Mesenchymal stem cell (in vitro differentiated cells and primary cell): ENCODE data around the gene SNRPD3.
"Not testable (repeated sequence)": the region's sequence is repeated elsewhere in the genome, so short reads cannot be mapped to it uniquely, and the experiment has no call there.

Experiments used
- DNase-seq: peaks from one replicate; pipeline ENCODE4 v3.0.0-alpha.2; 2013
- H2AFZ ChIP-seq: one replicate; pipeline ENCODE4 v1.6.1; 2013; ENCODE audit warnings: low read depth, mild to moderate bottlenecking, control low read depth, inconsistent platforms, low read length, moderate library complexity
- H2AK5ac ChIP-seq: 2 replicates; pipeline ENCODE4 v1.6.1; 2013; ENCODE audit warnings: low read length, moderate library complexity, mild to moderate bottlenecking, inconsistent platforms; ENCODE audit not compliant: severe bottlenecking
- H2BK120ac ChIP-seq: one replicate; pipeline ENCODE4 v1.6.1; 2013; ENCODE audit warnings: low read depth, mild to moderate bottlenecking, inconsistent platforms, low read length, moderate library complexity
- H2BK12ac ChIP-seq, 2 experiments: one replicate each; pipeline ENCODE4 v1.6.1; 2013; ENCODE audit warnings: inconsistent platforms in 2 of 2, low read length in 2 of 2, mild to moderate bottlenecking in 2 of 2, moderate library complexity in 2 of 2, control low read depth in 1 of 2
- H2BK15ac ChIP-seq: one replicate; pipeline ENCODE4 v1.6.1; 2013; ENCODE audit warnings: mild to moderate bottlenecking, low read depth, inconsistent platforms; ENCODE audit not compliant: poor library complexity, severe bottlenecking
- H2BK5ac ChIP-seq: 2 replicates; pipeline ENCODE4 v1.6.1; 2013; ENCODE audit warnings: low read depth, mild to moderate bottlenecking, low read length, control low read depth, inconsistent platforms; ENCODE audit not compliant: poor library complexity, severe bottlenecking
- H3K14ac ChIP-seq, 2 experiments: one replicate each; pipeline ENCODE4 v1.6.1; 2013; ENCODE audit warnings: inconsistent platforms in 2 of 2, low read length in 2 of 2, control low read depth in 1 of 2, mild to moderate bottlenecking in 1 of 2, moderate library complexity in 1 of 2
- H3K18ac ChIP-seq, 2 experiments: one replicate each; pipeline ENCODE4 v1.6.1; 2013; ENCODE audit warnings: inconsistent platforms in 2 of 2, low read length in 2 of 2, control low read depth in 1 of 2, low read depth in 1 of 2, mild to moderate bottlenecking in 1 of 2
- H3K23ac ChIP-seq, 2 experiments: one replicate each; pipeline ENCODE4 v1.6.1; 2013; ENCODE audit warnings: inconsistent platforms in 2 of 2, low read length in 2 of 2, mild to moderate bottlenecking in 2 of 2, moderate library complexity in 2 of 2, control low read depth in 1 of 2
- H3K27ac ChIP-seq: 2 replicates; pipeline ENCODE4 v1.5.1; 2013; ENCODE audit warnings: mild to moderate bottlenecking, moderate library complexity, low read length, control low read depth, inconsistent platforms; ENCODE audit not compliant: poor library complexity, severe bottlenecking
- H3K27me3 ChIP-seq, 2 experiments: 2 replicates each; pipeline versions ENCODE4 v1.6.1 to v1.7.0; 2013; ENCODE audit warnings: low read length in 2 of 2, mild to moderate bottlenecking in 2 of 2, moderate library complexity in 2 of 2, control low read depth in 1 of 2, inconsistent platforms in 1 of 2; ENCODE audit not compliant: control insufficient read depth in 1 of 2, insufficient read depth in 1 of 2
- H3K36me3 ChIP-seq, 2 experiments: 2 replicates each; pipeline versions ENCODE4 v1.6.1 to v1.7.0; 2013; ENCODE audit warnings: low read length in 2 of 2, control low read depth in 1 of 2, inconsistent platforms in 1 of 2, low read depth in 1 of 2, mild to moderate bottlenecking in 1 of 2; ENCODE audit not compliant: insufficient read depth in 2 of 2, control insufficient read depth in 1 of 2
- H3K4ac ChIP-seq, 2 experiments: one replicate each; pipeline ENCODE4 v1.6.1; 2013; ENCODE audit warnings: inconsistent platforms in 2 of 2, low read length in 2 of 2, mild to moderate bottlenecking in 2 of 2, moderate library complexity in 2 of 2, control low read depth in 1 of 2, low read depth in 1 of 2
- H3K4me1 ChIP-seq: 2 replicates; pipeline ENCODE4 v1.6.1; 2013; ENCODE audit warnings: low read depth, low read length, control low read depth; ENCODE audit not compliant: control insufficient read depth, insufficient read depth
- H3K4me2 ChIP-seq: 2 replicates; pipeline ENCODE4 v1.6.1; 2013; ENCODE audit warnings: low read length, mild to moderate bottlenecking, inconsistent platforms; ENCODE audit not compliant: poor library complexity, severe bottlenecking
- H3K4me3 ChIP-seq, 2 experiments: 2 replicates each; pipeline versions ENCODE4 v1.5.1 to v1.7.0; 2013; ENCODE audit warnings: low read length in 2 of 2, mild to moderate bottlenecking in 2 of 2, control low read depth in 1 of 2, low read depth in 1 of 2; ENCODE audit not compliant: insufficient read depth in 1 of 2
- H3K79me1 ChIP-seq: replicated peaks from 2 replicates; pipeline ENCODE4 v1.6.1; 2013; ENCODE audit warnings: mild to moderate bottlenecking, control low read depth, low read length, inconsistent platforms; ENCODE audit not compliant: poor library complexity, severe bottlenecking
- H3K9ac ChIP-seq: 2 replicates; pipeline ENCODE4 v1.7.0; 2013; ENCODE audit warnings: mild to moderate bottlenecking, low read length, moderate library complexity
- H3K9me3 ChIP-seq: 2 replicates; pipeline ENCODE4 v1.7.0; 2013; ENCODE audit warnings: mild to moderate bottlenecking, low read length; ENCODE audit not compliant: control insufficient read depth
- H4K8ac ChIP-seq: one replicate; pipeline ENCODE4 v1.6.1; 2013; ENCODE audit warnings: inconsistent platforms, mild to moderate bottlenecking, low read length, moderate library complexity
- H4K91ac ChIP-seq: one replicate; pipeline ENCODE4 v1.6.1; 2013; ENCODE audit warnings: mild to moderate bottlenecking, low read length, inconsistent platforms
- WGBS: methylation state at CpG from one replicate; pipeline ENCODE4 v1.1.7; 2013; ENCODE audit warnings: mixed read lengths; 5-methylcytosine and 5-hydroxymethylcytosine counted together

SNRPD3 gene

GRCh38 chr22:24602105-24602749 is 46.4 kb downstream of the SNRPD3 start:
- not testable (repeated sequence) for H2BK120ac ChIP-seq, H3K18ac ChIP-seq, H3K36me3 ChIP-seq, H3K9ac ChIP-seq, H2BK15ac ChIP-seq, H3K79me1 ChIP-seq, H2AFZ ChIP-seq, H3K4me2 ChIP-seq, H3K4me3 ChIP-seq, DNase-seq, H3K23ac ChIP-seq, H3K9me3 ChIP-seq, H3K27ac ChIP-seq, H2BK12ac ChIP-seq, H3K14ac ChIP-seq, H4K91ac ChIP-seq, H4K8ac ChIP-seq, H3K27me3 ChIP-seq
- H2AK5ac ChIP-seq = peak overlapping the region; percentile 80
- 93% methylated on average over 11 of the region's 11 CpGs for WGBS
- H3K4me1 ChIP-seq = peaks cover 44% of the 10 kb centered on the region
- peak overlapping the region in 1 of 2 experiments; percentile 58 for H3K4ac ChIP-seq
- H2BK5ac ChIP-seq = peak overlapping the region; percentile 66

- Histone ChIP-seq H2BK120ac (peak within 1 kb of the TSS; percentile 61), H2BK12ac (peak within 1 kb of the TSS in 1 of 2 experiments; percentile 82), H4K91ac (peak within 1 kb of the TSS; percentile 61), H2AK5ac (peak within 1 kb of the TSS; percentile 80), H4K8ac (peak within 1 kb of the TSS; percentile 28), H3K4me1 (peaks cover 53% of the 10 kb centered on the region), H3K4me2 (peak within 1 kb of the TSS; percentile 33), H2BK5ac (peak within 1 kb of the TSS; percentile 66), H3K4ac (peak within 1 kb of the TSS in 1 of 2 experiments; percentile 58), H3K27ac (peak within 1 kb of the TSS; percentile 72), H3K18ac (peak within 1 kb of the TSS; percentile 33 to 54)
- peak; percentile 14 for DNase-seq
- H2BK15ac ChIP-seq, H3K9me3 ChIP-seq, H3K27me3 ChIP-seq, H3K14ac ChIP-seq, H3K79me1 ChIP-seq, H2AFZ ChIP-seq, H3K9ac ChIP-seq, H3K36me3 ChIP-seq, H3K23ac ChIP-seq, H3K4me3 ChIP-seq: not testable (repeated sequence)
- WGBS = 48% methylated on average over 21 of the region's 22 CpGs
These were observed 47.3 kb downstream of the SNRPD3 start, which contains the start of gene GGT1 for GRCh38 chr22:24602847-24603769. GGT1 (plus strand) TSS chr22:24603193; CDS start chr22:24611082, 7,889 bp downstream.

GRCh38 chr22:24603770-24604629 is 48.2 kb downstream of the SNRPD3 start:
- H3K9ac ChIP-seq, H3K23ac ChIP-seq, H3K27me3 ChIP-seq, H3K79me1 ChIP-seq, H3K4ac ChIP-seq, H2BK5ac ChIP-seq, H2BK15ac ChIP-seq, H3K4me3 ChIP-seq, H3K36me3 ChIP-seq, H2AK5ac ChIP-seq, H3K9me3 ChIP-seq, H3K14ac ChIP-seq, H4K8ac ChIP-seq, H4K91ac ChIP-seq, H2AFZ ChIP-seq: not testable (repeated sequence)
- peak overlapping the region; percentile 34 for H2BK120ac ChIP-seq
- WGBS = 9% methylated on average over 8 of the region's 18 CpGs
- H3K4me1 ChIP-seq = peaks cover 57% of the 10 kb centered on the region
- H2BK12ac ChIP-seq = peak overlapping the region in 1 of 2 experiments; percentile 15
- peak overlapping the region; percentile 72 for H3K27ac ChIP-seq
- peak overlapping the region; percentile 33 for H3K4me2 ChIP-seq
- peak overlapping the region in 1 of 2 experiments; percentile 54 for H3K18ac ChIP-seq
- peak; percentile 45 for DNase-seq
